ENCODE data around the gene ARFIP2. TPM values are rescaled to one million over a fixed set of nuclear protein-coding genes. Genes with fewer than 3 reads are reported as not detected.

The ARFIP2 gene
- total RNA-seq, 4 donors from 2014 or later, result 34.2 to 50.7 (median 38.4) TPM

DNA sequence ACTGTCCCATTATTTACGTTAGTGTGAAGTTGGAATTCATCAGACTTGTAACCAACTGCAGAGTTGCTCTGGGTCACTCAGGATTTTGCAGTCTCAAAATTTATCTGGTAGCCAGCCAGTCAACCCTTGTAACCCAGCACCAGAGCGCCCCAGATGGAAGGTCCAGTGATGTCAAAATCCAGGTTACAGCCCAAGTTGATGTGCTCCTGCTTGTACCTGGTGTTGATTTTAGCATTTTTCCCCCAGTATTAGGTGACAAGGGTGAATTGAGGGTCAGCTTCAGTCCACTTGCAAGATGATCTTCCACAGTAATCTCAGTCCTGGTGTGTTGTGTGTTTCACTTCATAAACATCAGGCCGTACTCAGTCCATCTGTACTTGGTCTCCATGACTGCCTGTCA lies 7.7 kb upstream of the ARFIP2 start:
- TF ChIP-seq, protein P1, sequence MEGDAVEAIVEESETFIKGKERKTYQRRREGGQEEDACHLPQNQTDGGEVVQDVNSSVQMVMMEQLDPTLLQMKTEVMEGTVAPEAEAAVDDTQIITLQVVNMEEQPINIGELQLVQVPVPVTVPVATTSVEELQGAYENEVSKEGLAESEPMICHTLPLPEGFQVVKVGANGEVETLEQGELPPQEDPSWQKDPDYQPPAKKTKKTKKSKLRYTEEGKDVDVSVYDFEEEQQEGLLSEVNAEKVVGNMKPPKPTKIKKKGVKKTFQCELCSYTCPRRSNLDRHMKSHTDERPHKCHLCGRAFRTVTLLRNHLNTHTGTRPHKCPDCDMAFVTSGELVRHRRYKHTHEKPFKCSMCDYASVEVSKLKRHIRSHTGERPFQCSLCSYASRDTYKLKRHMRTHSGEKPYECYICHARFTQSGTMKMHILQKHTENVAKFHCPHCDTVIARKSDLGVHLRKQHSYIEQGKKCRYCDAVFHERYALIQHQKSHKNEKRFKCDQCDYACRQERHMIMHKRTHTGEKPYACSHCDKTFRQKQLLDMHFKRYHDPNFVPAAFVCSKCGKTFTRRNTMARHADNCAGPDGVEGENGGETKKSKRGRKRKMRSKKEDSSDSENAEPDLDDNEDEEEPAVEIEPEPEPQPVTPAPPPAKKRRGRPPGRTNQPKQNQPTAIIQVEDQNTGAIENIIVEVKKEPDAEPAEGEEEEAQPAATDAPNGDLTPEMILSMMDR (IDR thresholded peaks at IDR 0.05; ENCODE audit: low read depth), result no peak

DNA sequence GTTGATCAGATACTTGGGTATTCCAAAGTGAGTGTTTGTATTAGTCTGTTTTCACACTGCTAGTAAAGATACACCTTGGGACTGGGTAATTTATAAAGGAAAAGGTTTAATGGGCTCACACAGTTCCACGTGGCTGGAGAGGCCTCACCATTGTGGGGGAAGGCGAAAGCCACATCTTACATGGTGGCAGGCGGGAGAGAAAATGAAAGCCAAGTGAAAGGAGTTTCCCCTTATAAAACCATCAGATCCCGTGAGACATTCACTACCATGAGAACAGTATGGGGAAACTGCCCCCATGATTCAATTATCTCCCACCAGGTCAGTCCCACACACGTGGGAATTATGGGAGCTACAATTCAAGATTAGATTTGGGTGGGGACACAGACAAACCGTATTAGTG lies 7.2 kb upstream of the ARFIP2 start:
- TF ChIP-seq, protein P1 (IDR thresholded peaks at IDR 0.05; ENCODE audit: low read depth), result no peak

DNA sequence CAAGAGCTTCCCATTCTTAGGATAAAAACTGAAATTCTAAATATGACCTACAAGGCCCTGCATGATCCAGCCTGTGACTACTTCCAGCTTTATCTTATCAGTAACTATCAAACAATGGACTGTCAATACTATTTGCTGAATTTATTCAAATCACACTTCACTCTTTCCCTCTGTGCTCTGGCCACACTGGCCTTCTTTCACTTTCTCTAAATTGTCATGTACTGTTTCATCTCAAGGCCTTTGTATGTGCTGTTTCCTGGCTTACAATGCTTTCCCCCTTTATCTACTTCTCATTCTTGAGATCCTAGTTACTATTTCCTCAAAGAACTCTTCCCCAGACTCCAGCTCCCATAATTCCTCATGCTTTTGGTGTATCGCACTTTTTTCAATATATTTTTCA lies 5.8 kb upstream of the ARFIP2 start:
- TF ChIP-seq, protein P1 (IDR thresholded peaks at IDR 0.05; ENCODE audit: low read depth), result no peak

DNA sequence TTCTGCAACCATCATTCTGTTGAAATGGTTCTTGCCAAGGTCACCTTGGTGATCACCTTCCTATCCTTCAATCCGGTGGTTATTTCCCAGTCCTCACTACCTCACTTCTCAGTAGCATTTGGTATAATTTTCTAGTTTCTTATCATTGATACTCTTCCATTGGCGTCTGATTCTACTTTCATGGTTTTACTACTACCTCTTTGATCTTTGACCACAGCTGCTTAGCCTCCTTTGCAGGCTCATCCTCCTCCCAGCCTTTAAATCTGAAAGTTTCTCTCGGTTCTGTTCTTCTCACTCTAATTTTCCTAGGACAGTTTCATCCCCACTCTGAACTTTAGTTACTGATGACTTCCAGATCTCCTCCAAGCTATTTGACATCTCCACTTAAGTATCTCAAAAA lies 5.1 kb upstream of the ARFIP2 start:
- TF ChIP-seq, protein P1 (IDR thresholded peaks at IDR 0.05; ENCODE audit: low read depth), result no peak

DNA sequence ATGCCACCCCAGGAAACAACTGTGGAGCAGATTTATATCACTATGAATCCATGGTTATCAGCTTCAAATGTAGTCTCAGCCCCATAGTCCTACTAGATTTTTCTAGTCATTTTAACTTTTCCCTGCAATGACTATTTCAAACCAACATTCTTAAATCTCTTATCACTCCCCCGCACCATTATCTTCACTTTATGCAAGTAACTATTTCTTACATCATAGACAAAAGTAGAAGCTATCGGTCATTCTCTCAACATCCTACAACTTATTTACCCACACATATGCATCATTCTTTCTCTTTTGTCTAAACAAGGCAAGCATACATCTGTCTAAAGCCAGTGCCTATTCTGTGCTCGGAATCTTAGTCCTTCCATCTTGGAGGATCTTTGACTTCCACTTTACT lies 4.5 kb upstream of the ARFIP2 start:
- TF ChIP-seq, protein P1 (IDR thresholded peaks at IDR 0.05; ENCODE audit: low read depth), result no peak

DNA sequence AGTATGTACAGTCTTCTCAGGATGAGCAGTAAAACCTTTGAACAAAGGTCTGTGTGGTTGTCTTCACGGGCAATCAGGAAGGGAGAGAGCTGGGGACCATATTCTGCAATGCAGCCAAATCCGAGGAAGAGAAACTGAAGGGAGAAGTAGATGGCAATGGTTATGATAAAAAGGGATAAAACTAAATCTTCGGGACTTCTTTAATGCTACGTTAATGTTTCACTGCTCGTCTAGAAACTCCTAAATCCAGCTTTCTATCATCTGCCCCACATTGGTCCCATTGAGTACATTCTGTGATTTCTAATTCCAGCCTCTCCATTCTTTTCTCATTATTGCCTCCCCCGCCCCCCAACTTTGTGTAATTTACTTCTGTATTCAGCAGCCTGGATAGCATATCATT lies 1.9 kb upstream of the ARFIP2 start:
- TF ChIP-seq, protein P1 (IDR thresholded peaks at IDR 0.05; ENCODE audit: low read depth), result no peak

DNA sequence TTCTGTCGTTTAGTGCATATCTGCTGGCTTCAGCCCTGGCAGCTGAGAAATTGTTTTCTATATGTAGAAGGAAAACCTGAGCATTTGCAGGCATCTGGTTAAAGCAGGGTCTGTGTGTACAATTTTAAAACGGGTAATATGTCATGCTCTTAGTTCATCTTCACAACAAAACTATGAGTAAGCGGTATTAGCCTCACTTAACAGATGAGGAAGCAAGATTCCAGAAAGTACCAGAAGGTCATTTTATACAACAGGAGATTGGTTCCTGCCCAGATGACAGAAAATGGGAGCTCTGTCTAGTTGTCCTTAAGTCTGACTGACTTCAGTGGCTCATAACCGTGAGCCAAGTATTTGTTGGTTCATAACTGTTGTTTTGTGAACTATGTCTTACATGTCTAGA lies 1.3 kb upstream of the ARFIP2 start:
- TF ChIP-seq, protein P1 (IDR thresholded peaks at IDR 0.05; ENCODE audit: low read depth), result no peak

DNA sequence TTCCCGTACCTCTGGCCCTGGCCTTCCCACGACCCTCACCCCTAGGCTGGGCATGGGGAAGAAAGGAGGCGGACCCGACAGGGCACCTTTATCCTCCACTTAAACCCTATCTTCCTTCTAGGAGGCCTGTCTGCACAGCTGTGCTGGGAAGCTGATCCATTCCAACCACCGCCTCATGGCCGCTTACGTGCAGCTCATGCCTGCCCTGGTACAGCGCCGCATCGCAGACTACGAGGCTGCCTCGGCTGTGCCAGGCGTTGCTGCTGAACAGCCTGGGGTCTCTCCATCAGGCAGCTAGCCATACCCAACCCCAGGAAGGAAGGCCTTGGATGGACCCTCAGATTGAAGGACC lies 769 bp upstream of the ARFIP2 start:
- TF ChIP-seq, protein P1 (IDR thresholded peaks at IDR 0.05; ENCODE audit: low read depth), result no peak
